Colonic mucosa (tissue), 4 donors: ENCODE results near the gene IL31. TPM values are rescaled to one million over a fixed set of nuclear protein-coding genes. Genes with fewer than 3 reads are reported as not detected.
"Not testable (repeated sequence)": the region's sequence is repeated elsewhere in the genome, so short reads cannot be mapped to it uniquely, and the experiment has no call there.

Source experiments
- DNase-seq: peaks from one replicate; pipeline ENCODE4 v3.0.0-alpha.2; 2020
- H3K27ac ChIP-seq: fragments of 200-600 bp; one replicate; pipeline ENCODE4 v1.8.0; 2021
- H3K27me3 ChIP-seq: fragments of 200-600 bp; one replicate; pipeline ENCODE4 v1.8.0; 2021
- H3K36me3 ChIP-seq: fragments of 200-600 bp; one replicate; pipeline ENCODE4 v1.8.0; 2021
- H3K4me1 ChIP-seq: fragments of 200-600 bp; one replicate; pipeline ENCODE4 v1.8.0; 2021; ENCODE audit warnings: mild to moderate bottlenecking
- H3K4me3 ChIP-seq: fragments of 200-600 bp; one replicate; pipeline ENCODE4 v1.8.0; 2021
- H3K9ac ChIP-seq, 2 donors: one replicate each; pipeline ENCODE4 v1.7.0; 2013; ENCODE audit warnings: control low read depth in 2 of 2, low read depth in 2 of 2, low read length in 2 of 2
- H3K9me3 ChIP-seq: fragments of 200-600 bp; one replicate; pipeline ENCODE4 v1.8.0; 2021
- CTCF ChIP-seq: fragments of 200-600 bp; IDR thresholded peaks from one replicate; pipeline ENCODE4 v1.8.0; 2022; ENCODE audit warnings: antibody characterized with exemption, mild to moderate bottlenecking
- intact Hi-C: fragments of 100-400 bp; cut with DNase I; formaldehyde crosslinking; loops from one replicate; pipeline ENCODE4 v1.14.1; 2022
- total RNA-seq, 2 donors: library from RNA; stranded (reverse); fragmentation: NEBNext Ultra II Directional in 1 of 2; extraction: Animal tissue kit (Norgen Biotek cat#: 25700) in 1 of 2; gene quantifications; one replicate each; pipeline ENCODE4 v1.2.1, GENCODE V29; 2021
- donor health status: healthy.
- donor health status: DM: no; HTN: no; CAD: no.
- donor health status: DM: no; HTN: no; CAD: no.

Gene IL31
- total RNA-seq, 2 donors from 2014 or later: not detected

GRCh38 chr12:122203301-122204166 lies 29.5 kb upstream of the IL31 start, which contains the start of gene B3GNT4:
Gene B3GNT4 (plus strand): TSS chr12:122203709. CDS start chr12:122204619, 910 bp downstream.
- H3K27me3 ChIP-seq: peaks cover 22% of the 10 kb centered on the region
- intact Hi-C loops: no loop called here
- H3K27ac ChIP-seq: no peak within 1 kb of the TSS
- DNase-seq: peak; percentile 83
- no peak for TF ChIP-seq CTCF
- H3K36me3 ChIP-seq: peaks cover under 1% of the 10 kb centered on the region
- H3K9ac ChIP-seq: peak within 1 kb of the TSS in 1 of 2 donors; percentile 43
- peak within 1 kb of the TSS; percentile 58 for H3K4me3 ChIP-seq
- no peaks in the 10 kb centered on the region for H3K4me1 ChIP-seq
- H3K9me3 ChIP-seq: no peaks in the 10 kb centered on the region

DNA sequence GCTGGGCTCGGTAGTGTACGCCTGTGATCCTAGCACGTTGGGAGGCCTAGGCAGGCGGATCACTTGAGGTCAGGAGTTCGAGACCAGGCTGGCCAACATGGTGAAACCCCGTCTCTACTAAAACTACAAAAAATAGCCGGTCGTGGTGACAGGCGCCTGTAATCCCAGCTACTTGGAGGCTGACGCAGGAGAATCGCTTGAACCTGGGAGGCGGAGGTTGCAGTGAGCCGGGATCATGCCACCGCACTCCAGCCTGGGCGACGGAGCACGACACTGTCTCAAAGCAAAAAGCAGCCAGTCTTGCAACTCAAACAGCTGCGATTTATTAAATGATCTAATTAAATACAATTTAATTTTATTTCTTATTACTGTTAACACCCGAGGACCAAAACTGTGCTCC lies 28.8 kb upstream of the IL31 start:
- H3K9ac ChIP-seq, intact Hi-C loops, DNase-seq, H3K27ac ChIP-seq, H3K9me3 ChIP-seq, H3K4me1 ChIP-seq, H3K36me3 ChIP-seq: not testable (repeated sequence)
- peaks cover 22% of the 10 kb centered on the region for H3K27me3 ChIP-seq
- H3K4me3 ChIP-seq: peak overlapping the region; percentile 58

DNA sequence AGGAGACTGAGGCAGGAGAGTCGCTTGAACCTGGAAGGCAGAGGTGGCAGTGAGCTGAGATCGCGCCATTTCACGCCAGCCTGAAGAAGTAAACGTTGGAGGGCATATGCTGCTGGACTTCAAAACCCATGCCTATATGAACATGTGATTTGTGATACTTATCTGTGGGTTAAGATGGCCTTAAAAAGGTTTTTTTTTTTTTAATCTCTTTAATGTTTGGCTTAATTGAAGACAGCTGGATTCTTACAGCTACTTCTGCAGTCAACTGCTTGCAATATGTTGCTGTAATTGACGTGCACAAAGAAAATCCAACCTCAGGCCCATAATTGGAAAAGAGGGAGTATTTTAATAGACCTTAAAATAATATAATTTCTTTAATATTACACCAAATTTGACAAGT lies 28.0 kb upstream of the IL31 start:
- intact Hi-C loops: no loop called here
- DNase-seq: no peak
- no peak overlapping the region for H3K27ac ChIP-seq
- no peak overlapping the region for H3K9ac ChIP-seq
- TF ChIP-seq CTCF: no peak
- H3K4me3 ChIP-seq: no peak overlapping the region
- H3K27me3 ChIP-seq: peaks cover 22% of the 10 kb centered on the region
- H3K9me3 ChIP-seq: no peaks in the 10 kb centered on the region
- no peaks in the 10 kb centered on the region for H3K4me1 ChIP-seq
- H3K36me3 ChIP-seq: no peaks in the 10 kb centered on the region

DNA sequence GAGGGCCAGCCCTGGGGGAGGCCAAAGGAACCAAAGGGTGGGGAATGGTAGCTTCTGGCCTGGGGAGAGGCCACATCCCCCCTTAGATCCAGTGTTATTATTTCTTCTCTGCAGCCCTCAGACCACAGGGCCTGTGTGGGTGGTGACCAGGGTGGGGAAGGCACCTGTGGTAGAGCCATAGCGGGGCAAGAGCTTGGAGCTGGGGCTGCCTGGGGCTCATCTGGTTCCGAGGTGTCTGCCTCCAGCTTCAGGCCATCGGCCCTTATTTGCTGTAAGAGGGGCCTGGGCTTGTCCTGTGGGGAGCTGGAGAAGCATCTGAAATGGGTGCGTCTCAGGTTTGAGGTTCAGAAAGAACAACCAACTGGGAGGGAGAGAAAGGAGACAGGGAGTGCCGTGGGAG lies 27.4 kb upstream of the IL31 start:
- no peak overlapping the region for H3K9ac ChIP-seq
- no peaks in the 10 kb centered on the region for H3K4me1 ChIP-seq
- H3K4me3 ChIP-seq: no peak overlapping the region
- DNase-seq: no peak
- H3K36me3 ChIP-seq: no peaks in the 10 kb centered on the region
- H3K9me3 ChIP-seq: no peaks in the 10 kb centered on the region
- intact Hi-C loops: no loop called here
- H3K27me3 ChIP-seq: peaks cover 22% of the 10 kb centered on the region
- no peak overlapping the region for H3K27ac ChIP-seq
- TF ChIP-seq CTCF: no peak

- no peak for TF ChIP-seq CTCF
- Histone ChIP-seq H3K36me3 (no peaks in the 10 kb centered on the region), H3K9me3 (no peaks in the 10 kb centered on the region), H3K9ac (no peak overlapping the region), H3K4me1 (no peaks in the 10 kb centered on the region), H3K27ac (no peak overlapping the region), H3K4me3 (no peak overlapping the region), H3K27me3 (peaks cover 22% of the 10 kb centered on the region)
- no peak for DNase-seq
- intact Hi-C loops: no loop called here
Measured at GRCh38 chr12:122200541-122201175, 26.6 kb upstream of the IL31 start.
